H1 (cell line): Measurements from ENCODE around the gene TMCC1. TPM values are rescaled to one million over a fixed set of nuclear protein-coding genes. Genes with fewer than 3 reads are reported as not detected.

Source experiments
- ATF2 ChIP-seq: IDR thresholded peaks from 2 replicates; pipeline ENCODE4 v1.6.1; 2012; ENCODE audit warnings: low read length, inconsistent platforms
- CEBPB ChIP-seq: IDR thresholded peaks from 2 replicates; pipeline ENCODE4 v1.6.1; 2012; ENCODE audit warnings: low read depth, low read length
- EGR1 ChIP-seq: IDR thresholded peaks from 2 replicates; pipeline ENCODE4 v1.6.1; 2011; ENCODE audit warnings: low read depth, low read length, borderline replicate concordance
- HDAC6 ChIP-seq: IDR thresholded peaks from one replicate; pipeline ENCODE4 v1.7.1; 2012; ENCODE audit warnings: low read depth, mild to moderate bottlenecking, inconsistent platforms, low read length, moderate library complexity
- POLR2A ChIP-seq, 2 experiments: IDR thresholded peaks; 1 replicate in 1 of 2; 2 replicates in 1 of 2; pipeline ENCODE4 v1.6.1; 2011; ENCODE audit warnings: low read depth in 2 of 2, low read length in 2 of 2, mild to moderate bottlenecking in 2 of 2; ENCODE audit errors: control extremely low read depth in 1 of 2
- SIN3A ChIP-seq, 2 experiments: IDR thresholded peaks in 1 of 2; conservative IDR thresholded peaks in 1 of 2; 2 replicates each; pipeline ENCODE4 v1.6.1; 2011 to 2012; ENCODE audit warnings: low read length in 2 of 2, improper control_type of control experiment in 1 of 2, low read depth in 1 of 2, mild to moderate bottlenecking in 1 of 2
- polyA plus RNA-seq, 7 experiments: library from polyadenylated mRNA; depleted of rRNA in 3 of 7; stranded (reverse) in 5 of 7; unstranded in 2 of 7; fragments of >200 nt in 5 of 7; fragments of 200-250 nt in 2 of 7; gene quantifications; 1 replicate in 5 of 7; 2 replicates in 1 of 7; 4 replicates in 1 of 7; pipeline versions ENCODE4 v1.2.1 to v1.2.3, GENCODE V29; 2011 to 2013; ENCODE audit warnings: missing spikeins in 2 of 7, mixed read lengths in 2 of 7
- total RNA-seq: library from RNA; stranded (reverse); fragmentation: NEBNext Ultra II Directional; extraction: Animal tissue kit (Norgen Biotek cat#: 25700); gene quantifications from 2 replicates; pipeline ENCODE4 v1.2.1, GENCODE V29; 2021
- TF ChIP-seq, protein P1 (sequence below): fragments of 300-600 bp; sonication (generic); IDR thresholded peaks from 2 replicates; pipeline ENCODE4 v1.7.1; 2012; ENCODE audit warnings: low read length, moderate library complexity, mild to moderate bottlenecking, inconsistent platforms; ENCODE audit not compliant: insufficient replicate concordance

The TMCC1 gene
- total and polyA plus RNA-seq, 2 of the 8 experiments (the other 6 are each of a cell fraction or from before 2014, with no cell fraction given) = 10.4 to 27.1 TPM

DNA sequence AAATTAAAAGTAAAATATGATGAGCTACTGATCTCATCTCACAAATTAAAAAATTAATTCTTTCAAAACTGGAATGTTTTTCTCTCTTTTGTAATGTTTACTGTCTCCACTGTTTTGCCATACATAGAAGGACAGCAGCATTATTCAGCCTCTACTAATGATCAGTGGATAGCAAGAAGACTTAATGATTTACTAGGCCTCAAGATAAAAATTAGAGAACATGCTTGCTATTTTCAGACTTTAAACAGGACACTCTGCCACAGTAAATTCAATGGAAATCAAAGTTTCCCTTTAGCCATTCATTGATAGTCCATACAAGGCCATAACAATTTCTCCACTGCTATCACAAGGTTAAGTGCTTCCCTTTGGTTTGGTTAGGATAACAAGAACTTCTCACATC, 129.4 kb downstream of the TMCC1 start (continued):
- TF ChIP-seq, protein P1, sequence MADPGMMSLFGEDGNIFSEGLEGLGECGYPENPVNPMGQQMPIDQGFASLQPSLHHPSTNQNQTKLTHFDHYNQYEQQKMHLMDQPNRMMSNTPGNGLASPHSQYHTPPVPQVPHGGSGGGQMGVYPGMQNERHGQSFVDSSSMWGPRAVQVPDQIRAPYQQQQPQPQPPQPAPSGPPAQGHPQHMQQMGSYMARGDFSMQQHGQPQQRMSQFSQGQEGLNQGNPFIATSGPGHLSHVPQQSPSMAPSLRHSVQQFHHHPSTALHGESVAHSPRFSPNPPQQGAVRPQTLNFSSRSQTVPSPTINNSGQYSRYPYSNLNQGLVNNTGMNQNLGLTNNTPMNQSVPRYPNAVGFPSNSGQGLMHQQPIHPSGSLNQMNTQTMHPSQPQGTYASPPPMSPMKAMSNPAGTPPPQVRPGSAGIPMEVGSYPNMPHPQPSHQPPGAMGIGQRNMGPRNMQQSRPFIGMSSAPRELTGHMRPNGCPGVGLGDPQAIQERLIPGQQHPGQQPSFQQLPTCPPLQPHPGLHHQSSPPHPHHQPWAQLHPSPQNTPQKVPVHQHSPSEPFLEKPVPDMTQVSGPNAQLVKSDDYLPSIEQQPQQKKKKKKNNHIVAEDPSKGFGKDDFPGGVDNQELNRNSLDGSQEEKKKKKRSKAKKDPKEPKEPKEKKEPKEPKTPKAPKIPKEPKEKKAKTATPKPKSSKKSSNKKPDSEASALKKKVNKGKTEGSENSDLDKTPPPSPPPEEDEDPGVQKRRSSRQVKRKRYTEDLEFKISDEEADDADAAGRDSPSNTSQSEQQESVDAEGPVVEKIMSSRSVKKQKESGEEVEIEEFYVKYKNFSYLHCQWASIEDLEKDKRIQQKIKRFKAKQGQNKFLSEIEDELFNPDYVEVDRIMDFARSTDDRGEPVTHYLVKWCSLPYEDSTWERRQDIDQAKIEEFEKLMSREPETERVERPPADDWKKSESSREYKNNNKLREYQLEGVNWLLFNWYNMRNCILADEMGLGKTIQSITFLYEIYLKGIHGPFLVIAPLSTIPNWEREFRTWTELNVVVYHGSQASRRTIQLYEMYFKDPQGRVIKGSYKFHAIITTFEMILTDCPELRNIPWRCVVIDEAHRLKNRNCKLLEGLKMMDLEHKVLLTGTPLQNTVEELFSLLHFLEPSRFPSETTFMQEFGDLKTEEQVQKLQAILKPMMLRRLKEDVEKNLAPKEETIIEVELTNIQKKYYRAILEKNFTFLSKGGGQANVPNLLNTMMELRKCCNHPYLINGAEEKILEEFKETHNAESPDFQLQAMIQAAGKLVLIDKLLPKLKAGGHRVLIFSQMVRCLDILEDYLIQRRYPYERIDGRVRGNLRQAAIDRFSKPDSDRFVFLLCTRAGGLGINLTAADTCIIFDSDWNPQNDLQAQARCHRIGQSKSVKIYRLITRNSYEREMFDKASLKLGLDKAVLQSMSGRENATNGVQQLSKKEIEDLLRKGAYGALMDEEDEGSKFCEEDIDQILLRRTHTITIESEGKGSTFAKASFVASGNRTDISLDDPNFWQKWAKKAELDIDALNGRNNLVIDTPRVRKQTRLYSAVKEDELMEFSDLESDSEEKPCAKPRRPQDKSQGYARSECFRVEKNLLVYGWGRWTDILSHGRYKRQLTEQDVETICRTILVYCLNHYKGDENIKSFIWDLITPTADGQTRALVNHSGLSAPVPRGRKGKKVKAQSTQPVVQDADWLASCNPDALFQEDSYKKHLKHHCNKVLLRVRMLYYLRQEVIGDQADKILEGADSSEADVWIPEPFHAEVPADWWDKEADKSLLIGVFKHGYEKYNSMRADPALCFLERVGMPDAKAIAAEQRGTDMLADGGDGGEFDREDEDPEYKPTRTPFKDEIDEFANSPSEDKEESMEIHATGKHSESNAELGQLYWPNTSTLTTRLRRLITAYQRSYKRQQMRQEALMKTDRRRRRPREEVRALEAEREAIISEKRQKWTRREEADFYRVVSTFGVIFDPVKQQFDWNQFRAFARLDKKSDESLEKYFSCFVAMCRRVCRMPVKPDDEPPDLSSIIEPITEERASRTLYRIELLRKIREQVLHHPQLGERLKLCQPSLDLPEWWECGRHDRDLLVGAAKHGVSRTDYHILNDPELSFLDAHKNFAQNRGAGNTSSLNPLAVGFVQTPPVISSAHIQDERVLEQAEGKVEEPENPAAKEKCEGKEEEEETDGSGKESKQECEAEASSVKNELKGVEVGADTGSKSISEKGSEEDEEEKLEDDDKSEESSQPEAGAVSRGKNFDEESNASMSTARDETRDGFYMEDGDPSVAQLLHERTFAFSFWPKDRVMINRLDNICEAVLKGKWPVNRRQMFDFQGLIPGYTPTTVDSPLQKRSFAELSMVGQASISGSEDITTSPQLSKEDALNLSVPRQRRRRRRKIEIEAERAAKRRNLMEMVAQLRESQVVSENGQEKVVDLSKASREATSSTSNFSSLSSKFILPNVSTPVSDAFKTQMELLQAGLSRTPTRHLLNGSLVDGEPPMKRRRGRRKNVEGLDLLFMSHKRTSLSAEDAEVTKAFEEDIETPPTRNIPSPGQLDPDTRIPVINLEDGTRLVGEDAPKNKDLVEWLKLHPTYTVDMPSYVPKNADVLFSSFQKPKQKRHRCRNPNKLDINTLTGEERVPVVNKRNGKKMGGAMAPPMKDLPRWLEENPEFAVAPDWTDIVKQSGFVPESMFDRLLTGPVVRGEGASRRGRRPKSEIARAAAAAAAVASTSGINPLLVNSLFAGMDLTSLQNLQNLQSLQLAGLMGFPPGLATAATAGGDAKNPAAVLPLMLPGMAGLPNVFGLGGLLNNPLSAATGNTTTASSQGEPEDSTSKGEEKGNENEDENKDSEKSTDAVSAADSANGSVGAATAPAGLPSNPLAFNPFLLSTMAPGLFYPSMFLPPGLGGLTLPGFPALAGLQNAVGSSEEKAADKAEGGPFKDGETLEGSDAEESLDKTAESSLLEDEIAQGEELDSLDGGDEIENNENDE = no peak
- TF ChIP-seq EGR1 (no peak), POLR2A (IDR thresholded peaks at IDR 0.05; ENCODE audit: control extremely low read depth in 1 of 2, low read depth in 2 of 2, low read length in 2 of 2) (no peak), CEBPB (no peak), SIN3A (conservative IDR thresholded peaks at IDR 0.05 in 1 of 2, IDR thresholded peaks at IDR 0.05 in 1 of 2; ENCODE audit: low read depth in 1 of 2, low read length in 2 of 2) (no peak), HDAC6 (no peak), ATF2 (no peak)
- TF ChIP-seq, all 59 proteins: peak for 0
